GM23248 (cell line): ENCODE results near the gene CHRM4.

Experiments
- EZH2 ChIP-seq: fragments of 200-600 bp; sonication (generic); IDR thresholded peaks from 2 replicates; pipeline ENCODE4 v1.6.1; 2018; ENCODE audit warnings: antibody characterized with exemption, mild to moderate bottlenecking; ENCODE audit not compliant: insufficient read depth, poor library complexity, severe bottlenecking
- EZH2phosphoT487 ChIP-seq: fragments of 200-600 bp; sonication (generic); IDR thresholded peaks from 2 replicates; pipeline ENCODE4 v1.6.1; 2018; ENCODE audit warnings: antibody characterized with exemption, moderate library complexity, mild to moderate bottlenecking, low read depth; ENCODE audit not compliant: insufficient read depth

DNA sequence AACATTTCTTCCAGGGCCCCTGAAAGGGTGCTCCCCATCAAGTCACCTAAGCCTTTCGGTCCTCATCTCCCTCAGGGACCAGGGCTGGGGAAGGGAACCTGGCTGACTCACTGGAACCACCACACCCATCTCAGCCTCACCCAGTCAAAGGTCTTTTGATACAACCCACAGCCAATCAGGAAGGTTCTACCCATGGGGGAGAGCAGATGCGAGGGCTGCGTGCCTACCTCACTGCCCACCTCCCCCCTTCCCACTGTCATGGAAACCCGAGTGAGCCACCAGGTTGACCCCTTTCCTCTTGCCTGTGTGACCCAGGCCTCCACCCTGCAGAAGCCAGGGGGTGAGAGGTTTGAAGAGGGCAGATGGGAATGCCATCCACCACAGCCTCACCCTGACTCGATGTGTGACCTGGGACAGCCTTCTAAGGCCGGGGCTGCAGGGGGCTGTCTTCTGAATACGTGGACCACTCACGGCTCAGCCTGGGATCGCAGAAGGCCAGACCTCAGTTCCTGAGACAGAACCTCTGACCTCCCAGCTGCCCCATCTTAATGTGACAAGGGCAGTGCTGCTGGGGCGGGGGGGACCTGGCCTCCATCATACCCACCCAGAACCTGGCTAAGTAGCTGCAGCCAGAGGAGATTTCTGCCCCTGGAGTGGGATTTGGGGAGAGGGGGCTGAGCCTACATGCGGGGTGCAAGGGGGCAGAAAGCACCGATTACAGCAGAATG is 7.4 kb downstream of the CHRM4 start:
- TF ChIP-seq EZH2phosphoT487 (no peak), EZH2 (no peak)
